Cardiac muscle cell (in vitro differentiated cells and primary cell): Measurements from ENCODE around the gene COMMD7. TPM values are rescaled to one million over a fixed set of nuclear protein-coding genes. Genes with fewer than 3 reads are reported as not detected.
A peak's percentile ranks its signal among the peaks of the same experiment; 100 is the strongest.

Experiments
- DNase-seq, 2 donors: peaks; one replicate each; pipeline versions ENCODE4 v3.0.0 to v3.0.0-alpha.2; 2010 to 2017; ENCODE audit warnings: low read depth in 1 of 2, low spot score in 1 of 2
- H3K27ac ChIP-seq: fragments of 200-600 bp; sonication (generic); 2 replicates; pipeline ENCODE4 v1.5.1; 2016
- H3K27me3 ChIP-seq: fragments of 200-600 bp; sonication (generic); 2 replicates; pipeline ENCODE4 v1.6.0; 2016; ENCODE audit warnings: control low read depth
- H3K36me3 ChIP-seq: fragments of 200-600 bp; sonication (generic); 2 replicates; pipeline ENCODE4 v1.5.1; 2016; ENCODE audit warnings: control low read depth
- H3K4me1 ChIP-seq: fragments of 200-600 bp; sonication (generic); 2 replicates; pipeline ENCODE4 v1.8.1; 2017; ENCODE audit warnings: low read depth, mild to moderate bottlenecking, mixed run types
- H3K4me3 ChIP-seq: fragments of 200-600 bp; sonication (generic); 2 replicates; pipeline ENCODE4 v1.5.1; 2016; ENCODE audit warnings: mild to moderate bottlenecking
- H3K9me3 ChIP-seq: fragments of 200-600 bp; sonication (generic); 2 replicates; pipeline ENCODE4 v1.5.1; 2017; ENCODE audit warnings: low read depth, mild to moderate bottlenecking, control low read depth
- CTCF ChIP-seq: IDR thresholded peaks from 2 replicates; pipeline ENCODE4 v1.5.1; 2012; ENCODE audit warnings: low read depth, mild to moderate bottlenecking, low read length
- polyA plus RNA-seq: library from polyadenylated mRNA; unstranded; fragments of >200 nt; fragmentation: Nextera tagmentation; extraction: Ambion mirVana; gene quantifications from 2 replicates; pipeline ENCODE4 v1.2.1, GENCODE V29; 2016
- total RNA-seq: library from RNA; depleted of rRNA; stranded (reverse); fragments of >200 nt; gene quantifications from 2 replicates; pipeline ENCODE4 v1.2.3, GENCODE V29; 2016

The COMMD7 gene
- total RNA-seq (36.1 and 51.0 TPM in 2 replicates), polyA plus RNA-seq (111 and 156 TPM in 2 replicates)

- Histone ChIP-seq H3K4me1 (no peaks in the 10 kb centered on the region), H3K27ac (peak within 1 kb of the TSS; percentile 77), H3K36me3 (no peaks in the 10 kb centered on the region), H3K9me3 (no peaks in the 10 kb centered on the region), H3K4me3 (peak within 1 kb of the TSS; percentile 66), H3K27me3 (no peaks in the 10 kb centered on the region)
- no peak for TF ChIP-seq CTCF
- peak; percentile 66 to 81 for DNase-seq
These were observed at the start of gene COMMD7 for GRCh38 chr20:32743237-32744112. Gene COMMD7 (minus strand): TSS chr20:32743467. CDS start chr20:32743391, 76 bp downstream.

DNA sequence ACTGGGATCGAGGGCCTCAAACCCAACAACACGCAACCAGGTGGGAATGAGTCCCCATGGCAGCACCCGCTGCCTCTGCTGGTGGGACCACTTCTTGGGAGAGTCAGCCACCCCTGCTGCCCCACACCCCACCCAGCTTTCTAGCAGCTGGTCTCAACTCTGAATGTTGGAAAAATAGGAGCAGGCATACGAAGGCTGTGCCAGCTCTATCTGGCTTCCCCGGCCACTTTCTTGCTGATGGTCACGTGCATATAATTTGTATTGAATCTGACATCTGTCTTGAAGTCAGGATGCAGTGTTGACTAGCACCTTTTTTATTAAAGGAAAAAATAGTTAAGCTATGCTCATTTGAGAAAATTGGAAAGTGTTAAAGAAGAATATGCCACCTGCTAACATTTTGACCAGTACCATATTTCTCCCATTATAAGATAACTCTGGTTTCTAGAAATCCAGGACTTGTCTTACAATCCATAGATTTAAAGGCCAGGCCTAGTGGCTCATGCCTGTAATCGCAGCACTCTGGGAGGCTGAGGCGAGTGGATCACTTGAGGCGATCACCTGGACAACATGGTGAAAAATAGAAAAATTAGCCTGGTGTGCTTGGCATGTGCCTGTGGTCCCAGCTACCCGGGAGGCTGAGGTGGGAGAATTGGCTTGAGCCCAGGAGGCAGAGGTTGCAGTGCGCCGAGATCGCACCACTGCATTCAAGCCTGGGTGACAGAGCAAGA, 49.6 kb upstream of the COMMD7 start:
- H3K36me3 ChIP-seq, result no peaks in the 10 kb centered on the region
- DNase-seq, result no peak
- no peaks in the 10 kb centered on the region for H3K27me3 ChIP-seq
- TF ChIP-seq CTCF, result no peak
- H3K9me3 ChIP-seq, result no peaks in the 10 kb centered on the region
- H3K4me3 ChIP-seq, result no peak overlapping the region
- H3K27ac ChIP-seq, result peak overlapping the region; percentile 62
- H3K4me1 ChIP-seq, result peaks cover 6% of the 10 kb centered on the region

DNA sequence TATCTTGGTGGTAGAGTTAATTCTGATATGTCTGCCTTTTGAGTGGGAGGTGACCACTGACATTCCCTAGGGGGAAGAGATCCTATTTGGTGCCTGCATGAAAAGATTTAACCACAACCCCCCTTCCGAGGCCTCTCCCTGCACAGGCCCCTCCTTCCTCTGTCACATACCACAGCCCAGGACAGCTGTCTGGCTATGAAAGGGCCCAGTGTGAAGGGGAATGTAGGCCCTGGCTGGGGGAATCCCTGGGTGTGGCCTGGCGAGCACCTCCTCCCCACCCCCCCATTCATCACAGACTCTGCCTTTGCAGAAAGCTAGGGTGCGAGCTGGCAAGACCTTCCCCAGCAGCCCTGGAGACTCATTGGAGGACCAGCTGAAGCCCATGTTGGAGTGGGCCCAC, 49.0 kb upstream of the COMMD7 start:
- Histone ChIP-seq H3K4me1 (peaks cover 6% of the 10 kb centered on the region), H3K4me3 (no peak overlapping the region), H3K9me3 (no peaks in the 10 kb centered on the region), H3K27ac (peak overlapping the region; percentile 62), H3K27me3 (no peaks in the 10 kb centered on the region), H3K36me3 (no peaks in the 10 kb centered on the region)
- DNase-seq, result peak; percentile 44 to 50
- TF ChIP-seq CTCF, result no peak

- H3K27ac ChIP-seq, result no peak overlapping the region
- H3K4me1 ChIP-seq, result peaks cover 6% of the 10 kb centered on the region
- DNase-seq, result no peak
- no peaks in the 10 kb centered on the region for H3K36me3 ChIP-seq
- H3K9me3 ChIP-seq, result no peaks in the 10 kb centered on the region
- no peak for TF ChIP-seq CTCF
- no peak overlapping the region for H3K4me3 ChIP-seq
- no peaks in the 10 kb centered on the region for H3K27me3 ChIP-seq
These were observed 47.4 kb upstream of the COMMD7 start for GRCh38 chr20:32790751-32791057.

DNA sequence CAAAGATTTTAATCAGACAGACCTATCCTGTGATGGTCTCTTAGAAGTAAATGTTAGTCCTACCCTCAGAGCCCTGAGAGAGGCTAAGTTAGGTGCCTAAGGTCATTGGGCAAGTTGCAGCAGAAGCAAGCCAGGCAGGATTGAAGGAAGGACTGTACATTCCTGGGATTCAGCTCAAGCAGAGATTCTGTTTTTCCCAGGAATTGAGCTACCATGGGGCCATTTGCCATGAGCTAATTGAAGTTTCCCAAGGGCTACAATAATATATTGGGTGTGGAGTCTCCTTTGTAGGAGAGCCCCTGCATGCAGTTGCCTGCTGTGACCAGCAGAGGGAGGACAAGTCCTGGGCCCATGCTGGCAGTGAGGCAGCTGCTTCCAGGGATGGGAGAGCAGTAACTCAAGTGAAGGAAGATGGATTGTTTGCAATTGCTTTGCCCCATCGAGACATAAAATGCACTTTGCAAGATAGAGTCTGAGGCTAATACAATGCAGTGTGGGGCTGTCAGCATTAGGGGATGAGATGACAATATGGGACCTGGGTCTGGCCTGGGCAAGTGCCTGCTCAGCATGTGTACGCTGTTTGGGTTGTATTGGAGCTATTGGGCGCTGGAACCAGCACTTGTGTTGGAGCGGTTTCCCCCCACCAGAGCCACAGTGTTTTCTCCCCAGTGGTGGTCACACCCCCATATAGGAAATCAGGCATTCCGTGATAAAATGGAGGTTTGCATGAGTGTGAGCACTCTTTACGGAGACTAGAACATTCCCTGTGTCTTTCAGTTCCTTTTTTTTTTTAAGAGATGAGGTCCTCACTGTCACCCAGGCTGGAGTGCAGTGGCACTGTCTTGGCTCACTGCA, 46.9 kb upstream of the COMMD7 start:
- Histone ChIP-seq H3K27me3 (no peaks in the 10 kb centered on the region), H3K4me3 (no peak overlapping the region), H3K4me1 (peaks cover 6% of the 10 kb centered on the region), H3K9me3 (no peaks in the 10 kb centered on the region), H3K36me3 (no peaks in the 10 kb centered on the region), H3K27ac (no peak overlapping the region)
- peak; percentile 100 for TF ChIP-seq CTCF
- DNase-seq, result peak; percentile 83 to 84
